Measurements from ENCODE around the gene RNU5D-1. TPM values are rescaled to one million over a fixed set of nuclear protein-coding genes. Genes with fewer than 3 reads are reported as not detected.

RNU5D-1 gene
- total and polyA plus RNA-seq, 2 of the 13 experiments (the other 11 are each of a cell fraction or from before 2014, with no cell fraction given): 165 TPM; not detected in 1

DNA sequence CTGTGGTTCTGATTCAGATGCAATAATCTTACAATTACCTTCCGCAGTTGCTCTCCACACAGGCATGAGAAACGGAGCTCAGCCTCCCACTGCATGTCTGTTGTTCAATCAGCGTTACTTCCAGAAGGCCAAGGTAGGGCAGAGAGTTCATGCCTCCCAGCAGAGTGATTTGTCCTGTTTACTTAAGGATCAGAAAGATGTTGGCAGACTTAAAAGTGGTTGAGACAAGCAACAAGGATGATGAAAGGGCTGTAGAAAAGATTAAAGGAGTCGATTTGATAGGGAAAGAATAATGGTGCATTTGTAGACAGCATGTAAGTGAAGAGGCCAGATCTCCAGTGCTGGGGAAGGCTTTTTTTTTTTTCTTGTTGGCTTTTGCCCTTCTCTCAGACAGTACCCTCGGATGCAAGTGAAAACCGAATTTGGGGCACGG, 29.8 kb downstream of the RNU5D-1 start (continued):
- TF ChIP-seq GABPA (IDR thresholded peaks at IDR 0.05; ENCODE audit: low read depth, low read length): no peak
- no peak for TF ChIP-seq GABPA (CRISPR knock-in tag; IDR thresholded peaks at IDR 0.05; ENCODE audit: low read depth)
- TF ChIP-seq MBD4 (IDR thresholded peaks at IDR 0.05; ENCODE audit: borderline replicate concordance, low read length): no peak
- peak; percentile 64; the same call in 1 of the 2 replicates for TF ChIP-seq REPIN1 (CRISPR knock-in tag; IDR thresholded peaks at IDR 0.05; ENCODE audit: borderline replicate concordance, low read depth)
- TF ChIP-seq, protein P1, sequence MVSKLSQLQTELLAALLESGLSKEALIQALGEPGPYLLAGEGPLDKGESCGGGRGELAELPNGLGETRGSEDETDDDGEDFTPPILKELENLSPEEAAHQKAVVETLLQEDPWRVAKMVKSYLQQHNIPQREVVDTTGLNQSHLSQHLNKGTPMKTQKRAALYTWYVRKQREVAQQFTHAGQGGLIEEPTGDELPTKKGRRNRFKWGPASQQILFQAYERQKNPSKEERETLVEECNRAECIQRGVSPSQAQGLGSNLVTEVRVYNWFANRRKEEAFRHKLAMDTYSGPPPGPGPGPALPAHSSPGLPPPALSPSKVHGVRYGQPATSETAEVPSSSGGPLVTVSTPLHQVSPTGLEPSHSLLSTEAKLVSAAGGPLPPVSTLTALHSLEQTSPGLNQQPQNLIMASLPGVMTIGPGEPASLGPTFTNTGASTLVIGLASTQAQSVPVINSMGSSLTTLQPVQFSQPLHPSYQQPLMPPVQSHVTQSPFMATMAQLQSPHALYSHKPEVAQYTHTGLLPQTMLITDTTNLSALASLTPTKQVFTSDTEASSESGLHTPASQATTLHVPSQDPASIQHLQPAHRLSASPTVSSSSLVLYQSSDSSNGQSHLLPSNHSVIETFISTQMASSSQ (IDR thresholded peaks at IDR 0.05; ENCODE audit: low read depth): no peak
- TF ChIP-seq, protein P1 (CRISPR knock-in tag; IDR thresholded peaks at IDR 0.05; ENCODE audit: borderline replicate concordance): peak; percentile 47; the same call in 1 of the 2 replicates
- TF ChIP-seq ZNF136 (CRISPR knock-in tag; IDR thresholded peaks at IDR 0.05; ENCODE audit: low read depth): no peak
- TF ChIP-seq MXI1 (IDR thresholded peaks at IDR 0.05; ENCODE audit: borderline replicate concordance, low read depth, low read length): 0 out of 3 replicates have a peak, but pooled peaks have one; percentile 16
- no peak for TF ChIP-seq TRIM24 (CRISPR knock-in tag; IDR thresholded peaks at IDR 0.05)
- peak; percentile 86 for TF ChIP-seq ZNF7 (CRISPR knock-in tag; IDR thresholded peaks at IDR 0.05)
- peak; percentile 71 for TF ChIP-seq BCL6 (CRISPR knock-in tag; IDR thresholded peaks at IDR 0.05)
- no peak for TF ChIP-seq CBFB (CRISPR knock-in tag; IDR thresholded peaks at IDR 0.05)
- TF ChIP-seq ZZZ3 (CRISPR knock-in tag; IDR thresholded peaks at IDR 0.05; ENCODE audit: borderline replicate concordance): no peak
- TF ChIP-seq AGO1 (IDR thresholded peaks at IDR 0.05; ENCODE audit: low read depth, low read length, poor library complexity, severe bottlenecking): no peak
- no peak for TF ChIP-seq ZNF883 (CRISPR knock-in tag; IDR thresholded peaks at IDR 0.05; ENCODE audit: not compliant biosample characterization)
- no peak for TF ChIP-seq ZNF335 (CRISPR knock-in tag; IDR thresholded peaks at IDR 0.05)
- peak; percentile 38; the same call in 1 of the 2 replicates for TF ChIP-seq THAP11 (CRISPR knock-in tag; IDR thresholded peaks at IDR 0.05)
- peak; percentile 87; the same call in 1 of the 2 replicates for TF ChIP-seq RXRA (CRISPR knock-in tag; IDR thresholded peaks at IDR 0.05)
- TF ChIP-seq ZNF556 (CRISPR knock-in tag; IDR thresholded peaks at IDR 0.05; ENCODE audit: borderline replicate concordance): 0 out of 2 replicates have a peak, but pooled peaks have one; percentile 25
- TF ChIP-seq TEAD3 (CRISPR knock-in tag; optimal IDR thresholded peaks at IDR 0.05; ENCODE audit: borderline replicate concordance): peak; percentile 42
- TF ChIP-seq SMC3 (IDR thresholded peaks at IDR 0.05; ENCODE audit: low read length): no peak
- TF ChIP-seq FOSL2 (CRISPR knock-in tag; IDR thresholded peaks at IDR 0.05): peak; percentile 74
- TF ChIP-seq ZNF501 (CRISPR knock-in tag; IDR thresholded peaks at IDR 0.05): no peak
- TF ChIP-seq, protein P2, sequence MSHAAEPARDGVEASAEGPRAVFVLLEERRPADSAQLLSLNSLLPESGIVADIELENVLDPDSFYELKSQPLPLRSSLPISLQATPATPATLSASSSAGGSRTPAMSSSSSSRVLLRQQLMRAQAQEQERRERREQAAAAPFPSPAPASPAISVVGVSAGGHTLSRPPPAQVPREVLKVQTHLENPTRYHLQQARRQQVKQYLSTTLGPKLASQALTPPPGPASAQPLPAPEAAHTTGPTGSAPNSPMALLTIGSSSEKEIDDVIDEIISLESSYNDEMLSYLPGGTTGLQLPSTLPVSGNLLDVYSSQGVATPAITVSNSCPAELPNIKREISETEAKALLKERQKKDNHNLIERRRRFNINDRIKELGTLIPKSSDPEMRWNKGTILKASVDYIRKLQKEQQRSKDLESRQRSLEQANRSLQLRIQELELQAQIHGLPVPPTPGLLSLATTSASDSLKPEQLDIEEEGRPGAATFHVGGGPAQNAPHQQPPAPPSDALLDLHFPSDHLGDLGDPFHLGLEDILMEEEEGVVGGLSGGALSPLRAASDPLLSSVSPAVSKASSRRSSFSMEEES (CRISPR knock-in tag; IDR thresholded peaks at IDR 0.05): 0 out of 2 replicates have a peak, but pooled peaks have one; percentile 34
- TF ChIP-seq, protein P3, sequence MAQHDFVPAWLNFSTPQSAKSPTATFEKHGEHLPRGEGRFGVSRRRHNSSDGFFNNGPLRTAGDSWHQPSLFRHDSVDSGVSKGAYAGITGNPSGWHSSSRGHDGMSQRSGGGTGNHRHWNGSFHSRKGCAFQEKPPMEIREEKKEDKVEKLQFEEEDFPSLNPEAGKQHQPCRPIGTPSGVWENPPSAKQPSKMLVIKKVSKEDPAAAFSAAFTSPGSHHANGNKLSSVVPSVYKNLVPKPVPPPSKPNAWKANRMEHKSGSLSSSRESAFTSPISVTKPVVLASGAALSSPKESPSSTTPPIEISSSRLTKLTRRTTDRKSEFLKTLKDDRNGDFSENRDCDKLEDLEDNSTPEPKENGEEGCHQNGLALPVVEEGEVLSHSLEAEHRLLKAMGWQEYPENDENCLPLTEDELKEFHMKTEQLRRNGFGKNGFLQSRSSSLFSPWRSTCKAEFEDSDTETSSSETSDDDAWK (CRISPR knock-in tag; IDR thresholded peaks at IDR 0.05): no peak
- peak; percentile 84 for TF ChIP-seq NR2F6 (IDR thresholded peaks at IDR 0.05)
- TF ChIP-seq NR2F6 (CRISPR knock-in tag; IDR thresholded peaks at IDR 0.05): peak; percentile 76
- no peak for TF ChIP-seq ZNF264 (CRISPR knock-in tag; IDR thresholded peaks at IDR 0.05)

All from HepG2 (cell line).